ENCODE data around the gene EPB41L4A. TPM values are rescaled to one million over a fixed set of nuclear protein-coding genes. Genes with fewer than 3 reads are reported as not detected.

EPB41L4A gene
- total RNA-seq, 3 donors from 2014 or later = 11.8 to 18.2 (median 13.2) TPM

DNA sequence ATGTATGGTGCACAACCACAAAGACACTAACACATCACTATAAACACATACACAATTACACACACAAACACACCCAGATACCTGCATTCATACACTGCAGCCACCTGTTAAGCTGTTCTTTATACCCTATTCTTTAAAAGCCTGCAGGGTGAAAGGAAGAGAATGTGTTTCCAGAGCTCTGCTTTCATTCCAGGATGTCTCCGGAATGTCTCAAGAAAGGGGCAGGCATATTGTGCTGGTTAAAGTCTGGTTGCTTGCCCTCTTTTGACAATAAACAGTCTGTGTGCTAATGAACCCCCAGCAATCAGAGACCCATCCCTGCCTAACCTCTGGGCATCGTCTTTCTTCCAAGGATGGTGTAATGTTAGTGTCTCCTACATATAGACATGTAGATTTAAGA is 181.6 kb downstream of the EPB41L4A start:
- ATAC-seq = no peak
- no peaks in the 10 kb centered on the region for H3K36me3 ChIP-seq (ENCODE audit: low read depth)
- no peak for DNase-seq
- H3K9me3 ChIP-seq = no peaks in the 10 kb centered on the region
- TF ChIP-seq, protein P1, sequence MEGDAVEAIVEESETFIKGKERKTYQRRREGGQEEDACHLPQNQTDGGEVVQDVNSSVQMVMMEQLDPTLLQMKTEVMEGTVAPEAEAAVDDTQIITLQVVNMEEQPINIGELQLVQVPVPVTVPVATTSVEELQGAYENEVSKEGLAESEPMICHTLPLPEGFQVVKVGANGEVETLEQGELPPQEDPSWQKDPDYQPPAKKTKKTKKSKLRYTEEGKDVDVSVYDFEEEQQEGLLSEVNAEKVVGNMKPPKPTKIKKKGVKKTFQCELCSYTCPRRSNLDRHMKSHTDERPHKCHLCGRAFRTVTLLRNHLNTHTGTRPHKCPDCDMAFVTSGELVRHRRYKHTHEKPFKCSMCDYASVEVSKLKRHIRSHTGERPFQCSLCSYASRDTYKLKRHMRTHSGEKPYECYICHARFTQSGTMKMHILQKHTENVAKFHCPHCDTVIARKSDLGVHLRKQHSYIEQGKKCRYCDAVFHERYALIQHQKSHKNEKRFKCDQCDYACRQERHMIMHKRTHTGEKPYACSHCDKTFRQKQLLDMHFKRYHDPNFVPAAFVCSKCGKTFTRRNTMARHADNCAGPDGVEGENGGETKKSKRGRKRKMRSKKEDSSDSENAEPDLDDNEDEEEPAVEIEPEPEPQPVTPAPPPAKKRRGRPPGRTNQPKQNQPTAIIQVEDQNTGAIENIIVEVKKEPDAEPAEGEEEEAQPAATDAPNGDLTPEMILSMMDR (IDR thresholded peaks at IDR 0.05) = no peak
- no peak overlapping the region for H3K4me3 ChIP-seq
- H3K4me1 ChIP-seq (ENCODE audit: low read depth) = peaks cover 9% of the 10 kb centered on the region
- intact Hi-C loops (cut with DNase I, micrococcal nuclease) = no loop called here

DNA sequence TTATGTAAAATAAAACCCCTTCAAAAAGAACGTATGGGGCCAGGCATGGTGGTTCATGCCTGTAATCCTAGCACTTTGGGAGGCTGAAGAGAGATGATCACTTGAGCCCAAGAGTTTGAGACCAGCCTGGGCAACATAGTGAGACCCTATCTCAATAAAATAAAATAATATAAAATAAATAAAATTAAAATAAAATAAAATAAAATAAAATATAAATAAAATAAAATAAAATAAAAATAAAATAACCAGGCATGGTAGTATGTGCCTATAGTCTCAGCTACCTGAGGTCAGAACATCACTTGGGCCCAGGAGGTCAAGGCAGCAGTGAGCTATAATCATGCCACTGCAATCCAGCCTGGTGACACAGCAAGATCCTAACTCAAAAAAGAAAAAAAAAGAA is 185.1 kb downstream of the EPB41L4A start:
- H3K4me1 ChIP-seq (ENCODE audit: low read depth) = peaks cover 9% of the 10 kb centered on the region
- H3K36me3 ChIP-seq (ENCODE audit: low read depth) = no peaks in the 10 kb centered on the region
- DNase-seq (no peak), ATAC-seq (no peak)
- TF ChIP-seq, protein P1 (IDR thresholded peaks at IDR 0.05) = no peak
- H3K9me3 ChIP-seq = no peaks in the 10 kb centered on the region
- no peak overlapping the region for H3K4me3 ChIP-seq
- intact Hi-C loops (cut with DNase I, micrococcal nuclease) = no loop called here

DNA sequence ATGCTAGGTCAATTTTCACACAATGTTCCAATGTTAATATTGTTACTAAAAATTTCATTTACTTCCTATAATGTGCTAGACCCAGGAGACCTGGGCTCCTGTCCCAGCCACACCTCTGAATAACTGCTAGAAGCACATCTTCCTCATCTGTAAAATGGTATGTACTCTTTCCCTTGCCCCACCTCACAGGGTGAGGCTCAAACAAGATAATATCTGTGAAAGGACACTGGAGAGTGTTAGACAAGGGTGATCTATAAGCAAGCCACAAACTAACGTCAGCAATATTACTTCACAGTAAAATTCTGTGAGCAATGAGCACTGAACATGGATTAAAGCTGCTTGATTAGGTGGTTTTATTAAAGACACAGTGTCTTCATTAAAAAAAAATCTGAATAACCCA is 186.4 kb downstream of the EPB41L4A start:
- TF ChIP-seq, protein P1 (IDR thresholded peaks at IDR 0.05) = no peak
- ATAC-seq (peak; percentile 88), DNase-seq (peak in 1 of 3 donors; percentile 66)
- intact Hi-C loops (cut with DNase I, micrococcal nuclease) = no loop called here
- Histone ChIP-seq H3K9me3 (no peaks in the 10 kb centered on the region), H3K36me3 (ENCODE audit: low read depth) (no peaks in the 10 kb centered on the region), H3K4me1 (ENCODE audit: low read depth) (peaks cover 9% of the 10 kb centered on the region), H3K4me3 (no peak overlapping the region)

DNA sequence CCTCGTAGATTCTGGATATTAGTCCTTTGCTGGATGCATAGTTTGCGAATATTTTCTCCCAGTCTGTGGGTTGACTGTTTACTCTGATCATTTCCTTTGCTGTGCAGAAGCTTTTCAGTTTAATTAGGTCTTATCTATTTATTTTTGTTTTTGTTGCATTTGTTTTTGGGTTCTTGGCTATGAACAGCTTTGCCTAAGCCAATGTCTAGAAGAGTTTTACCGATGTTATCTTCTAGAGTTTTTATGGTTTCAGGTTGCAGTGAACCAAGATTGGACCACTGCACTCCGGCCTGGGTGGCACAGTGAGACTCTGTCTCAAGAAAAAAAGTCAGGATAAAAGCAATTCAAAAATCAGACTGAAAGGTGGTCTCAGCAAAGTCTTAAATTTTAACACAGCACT is 188.5 kb downstream of the EPB41L4A start:
- Histone ChIP-seq H3K36me3 (ENCODE audit: low read depth) (no peaks in the 10 kb centered on the region), H3K9me3 (no peaks in the 10 kb centered on the region), H3K4me3 (no peak overlapping the region), H3K4me1 (ENCODE audit: low read depth) (peaks cover 9% of the 10 kb centered on the region)
- ATAC-seq = no peak
- intact Hi-C loops (cut with DNase I, micrococcal nuclease) = no loop called here
- DNase-seq = no peak
- TF ChIP-seq, protein P1 (IDR thresholded peaks at IDR 0.05) = no peak

DNA sequence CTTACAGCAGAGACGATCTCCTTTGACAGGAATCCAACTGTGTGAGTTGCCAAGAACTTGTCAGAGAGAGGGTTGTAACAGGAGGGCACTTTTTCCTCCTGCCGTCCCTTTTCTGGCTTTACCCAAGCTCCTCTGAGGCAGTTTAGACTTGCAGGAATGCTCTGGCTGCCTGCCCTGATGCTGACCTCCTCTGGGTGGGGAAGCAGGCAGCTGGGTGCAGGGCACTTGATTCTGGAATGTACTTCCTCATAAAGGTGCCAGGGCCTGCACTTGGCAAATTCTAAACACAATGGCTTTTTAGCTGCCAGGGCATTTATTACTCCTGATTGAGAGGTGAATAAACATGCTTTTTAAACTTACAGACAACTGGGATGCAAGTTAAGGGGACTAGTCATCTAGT is 190.4 kb downstream of the EPB41L4A start:
- Histone ChIP-seq H3K4me3 (no peak overlapping the region), H3K4me1 (ENCODE audit: low read depth) (peaks cover 8% of the 10 kb centered on the region), H3K36me3 (ENCODE audit: low read depth) (no peaks in the 10 kb centered on the region), H3K9me3 (no peaks in the 10 kb centered on the region)
- peak; percentile 87 to 89 (median 87) for DNase-seq
- TF ChIP-seq, protein P1 (IDR thresholded peaks at IDR 0.05) = no peak
- intact Hi-C loops (cut with DNase I, micrococcal nuclease) = no loop called here
- ATAC-seq = peak; percentile 94
